HepG2 (cell line): ENCODE results near the gene ITSN2. TPM values are rescaled to one million over a fixed set of nuclear protein-coding genes. Genes with fewer than 3 reads are reported as not detected.

Source experiments
- ATAC-seq: fragments of 200-7000 bp; cut with Tn5 transposase; 3 replicates; pipeline ENCODE4 v1.9.1; 2020; ENCODE audit warnings: mild to moderate bottlenecking, moderate library complexity
- BruUV-seq: library from RNA; stranded (reverse); fragments of 400-500 nt; replicated peaks from 2 replicates; lab custom pipeline; 2021; lab: Mats Ljungman, UMichigan
- CTCF ChIA-PET: fragments of 300-600 bp; formaldehyde crosslinking; extraction: SDS; loops from one replicate; lab custom pipeline; 2021; ENCODE audit warnings: low total read pairs, inconsistent platforms, low intra/inter-chr PET ratio; lab: Yijun Ruan, JAX
- POLR2A ChIA-PET: fragments of 350-600 bp; sonication (Branson Sonifier 250); formaldehyde crosslinking; loops from one replicate; lab custom pipeline; 2020; ENCODE audit warnings: antibody characterized with exemption, inconsistent platforms; lab: Yijun Ruan, JAX
- DNase-seq: peaks from one replicate; pipeline ENCODE4 v3.0.0-alpha.2; 2015; ENCODE audit warnings: low spot score
- FAIRE-seq: peaks from 3 replicates; lab custom pipeline; 2011; peaks lifted over from hg19 to GRCh38; lab: Jason Lieb, UNC
- H2AFZ ChIP-seq: one replicate; pipeline ENCODE4 v1.6.1; 2011; ENCODE audit warnings: low read length, inconsistent platforms
- H3K27ac ChIP-seq: fragments of 300-600 bp; 3 replicates; pipeline ENCODE4 v1.8.0; 2011; ENCODE audit warnings: mixed run types, mild to moderate bottlenecking, mixed read lengths, low read length, inconsistent platforms; ENCODE audit not compliant: insufficient read depth; ENCODE audit errors: extremely low read length
- H3K27me3 ChIP-seq, 2 experiments: fragments of 200-600 bp in 1 of 2; 2 replicates in 1 of 2; 3 replicates in 1 of 2; pipeline versions ENCODE4 v1.6.0 to v1.8.0; 2011; ENCODE audit warnings: low read length in 2 of 2, mild to moderate bottlenecking in 2 of 2, moderate library complexity in 2 of 2, inconsistent platforms in 1 of 2; ENCODE audit not compliant: insufficient read depth in 2 of 2, control insufficient read depth in 1 of 2
- H3K36me3 ChIP-seq, 2 experiments: fragments of 200-600 bp in 1 of 2; replicated peaks in 1 of 2; 2 replicates in 1 of 2; 3 replicates in 1 of 2; pipeline versions ENCODE4 v1.5.1 to v1.8.0; 2011; ENCODE audit warnings: low read length in 2 of 2, inconsistent platforms in 1 of 2; ENCODE audit not compliant: insufficient read depth in 2 of 2, control insufficient read depth in 1 of 2
- H3K4me1 ChIP-seq: 2 replicates; pipeline ENCODE4 v1.5.1; 2012; ENCODE audit warnings: low read length, inconsistent platforms; ENCODE audit not compliant: insufficient read depth
- H3K4me2 ChIP-seq: 2 replicates; pipeline ENCODE4 v1.6.0; 2011; ENCODE audit warnings: low read depth, low read length, inconsistent platforms
- H3K4me3 ChIP-seq, 3 experiments: fragments of 200-600 bp in 1 of 3; sonication (generic), shearing (Covaris generic) in 1 of 3; replicated peaks in 1 of 3; 2 replicates each; pipeline ENCODE4 v1.5.1; 2011 to 2016; ENCODE audit warnings: low read length in 3 of 3, inconsistent platforms in 2 of 3, low read depth in 2 of 3, mild to moderate bottlenecking in 2 of 3, control low read depth in 1 of 3, mixed read lengths in 1 of 3; ENCODE audit not compliant: insufficient read depth in 1 of 3
- H3K79me2 ChIP-seq: one replicate; pipeline ENCODE4 v1.6.1; 2011; ENCODE audit warnings: low read length, inconsistent platforms; ENCODE audit not compliant: insufficient read depth
- H3K9ac ChIP-seq: 2 replicates; pipeline ENCODE4 v1.6.0; 2011; ENCODE audit warnings: mild to moderate bottlenecking, low read depth, low read length, inconsistent platforms; ENCODE audit not compliant: insufficient read depth
- H3K9me3 ChIP-seq: 2 replicates; pipeline ENCODE4 v1.5.1; 2012; ENCODE audit warnings: mild to moderate bottlenecking, low read length
- H4K20me1 ChIP-seq: 2 replicates; pipeline ENCODE4 v1.6.0; 2011; ENCODE audit warnings: inconsistent platforms, mild to moderate bottlenecking, low read length, moderate library complexity; ENCODE audit not compliant: insufficient read depth
- ATF7 ChIP-seq, 2 experiments: fragments of 450-650 bp in 1 of 2; sonication (generic) in 1 of 2; formaldehyde crosslinking in 1 of 2; IDR thresholded peaks; 2 replicates each; pipeline versions ENCODE4 v1.4.0 to v1.6.1; 2016 to 2020; ENCODE audit warnings: antibody characterized with exemption in 1 of 2, mild to moderate bottlenecking in 1 of 2, missing genetic modification reagents in 1 of 2
- BCL6 ChIP-seq: IDR thresholded peaks from 2 replicates; pipeline ENCODE4 v1.6.1; 2016; ENCODE audit warnings: missing genetic modification reagents, missing compliant biosample characterization
- FIP1L1 ChIP-seq: fragments of 200-400 bp; formaldehyde crosslinking; IDR thresholded peaks from 2 replicates; pipeline ENCODE4 v1.6.1; 2018; ENCODE audit warnings: low read depth, mild to moderate bottlenecking, low read length, moderate library complexity, borderline replicate concordance; ENCODE audit not compliant: insufficient read depth
- GFI1 ChIP-seq: sonication (generic); formaldehyde crosslinking; IDR thresholded peaks from 2 replicates; pipeline ENCODE4 v1.5.0; 2020; ENCODE audit warnings: missing genetic modification reagents, mild to moderate bottlenecking, borderline replicate concordance
- HNF4A ChIP-seq: sonication (generic); formaldehyde crosslinking; IDR thresholded peaks from 2 replicates; pipeline ENCODE4 v1.4.0; 2020; ENCODE audit warnings: missing genetic modification reagents
- HNF4G ChIP-seq, 2 experiments: sonication (generic) in 1 of 2; formaldehyde crosslinking in 1 of 2; IDR thresholded peaks; 2 replicates each; pipeline versions ENCODE4 v1.4.0 to v1.6.1; 2011 to 2020; ENCODE audit warnings: borderline replicate concordance in 2 of 2, low read depth in 2 of 2, mild to moderate bottlenecking in 2 of 2, low read length in 1 of 2, missing genetic modification reagents in 1 of 2, moderate library complexity in 1 of 2
- HOMEZ ChIP-seq: IDR thresholded peaks from 2 replicates; pipeline ENCODE4 v1.6.1; 2016; ENCODE audit warnings: low read depth
- ZFX ChIP-seq: sonication (generic); formaldehyde crosslinking; IDR thresholded peaks from 2 replicates; pipeline ENCODE4 v1.4.0; 2020; ENCODE audit warnings: mild to moderate bottlenecking, low read depth, missing genetic modification reagents, moderate library complexity
- ZFY ChIP-seq: sonication (generic); formaldehyde crosslinking; IDR thresholded peaks from 2 replicates; pipeline ENCODE4 v1.4.0; 2020; ENCODE audit warnings: missing genetic modification reagents
- ZNF230 ChIP-seq: sonication (generic); formaldehyde crosslinking; IDR thresholded peaks from 2 replicates; pipeline ENCODE4 v1.4.0; 2020; ENCODE audit warnings: mild to moderate bottlenecking, missing genetic modification reagents
- ZNF547 ChIP-seq: sonication (generic); formaldehyde crosslinking; IDR thresholded peaks from 2 replicates; pipeline ENCODE4 v1.5.1; 2020; ENCODE audit warnings: mild to moderate bottlenecking, missing genetic modification reagents
- ZNF790 ChIP-seq: sonication (generic); formaldehyde crosslinking; IDR thresholded peaks from 2 replicates; pipeline ENCODE4 v1.8.0; 2022; ENCODE audit warnings: missing genetic modification reagents, mild to moderate bottlenecking, borderline replicate concordance
- WGBS: methylation state at CpG from one replicate; pipeline ENCODE4 v1.1.6; 2017; ENCODE audit warnings: low lambda C conversion rate; 5-methylcytosine and 5-hydroxymethylcytosine counted together
- in situ Hi-C: cut with HindIII; loops from 2 replicates; pipeline ENCODE4 v1.10.0; 2017; ENCODE audit warnings: low pct_unique_long_range_greater_than_20kb; ENCODE audit not compliant: extremely low pct_ligation_motif_present
- intact Hi-C: fragments of 100-400 bp; cut with micrococcal nuclease; formaldehyde crosslinking; loops from one replicate; pipeline ENCODE4 v1.10.0; 2022; ENCODE audit not compliant: unreplicated experiment
- polyA plus RNA-seq, 8 experiments: library from polyadenylated mRNA; depleted of rRNA in 3 of 8; stranded (reverse) in 7 of 8; unstranded in 1 of 8; fragments of >200 nt; fragmentation: Illumina TruSeq in 4 of 8; extraction: Trizol in 4 of 8; gene quantifications; 2 replicates each; pipeline versions ENCODE4 v1.2.1 to v1.2.3, GENCODE V29; 2011 to 2016; ENCODE audit warnings: low read depth in 4 of 8, missing spikeins in 1 of 8, mixed read lengths in 1 of 8; ENCODE audit not compliant: insufficient read depth in 1 of 8
- total RNA-seq, 5 experiments: library from RNA; depleted of rRNA; stranded (reverse); fragments of >200 nt; fragmentation: Illumina TruSeq; extraction: Trizol; gene quantifications; 2 replicates each; pipeline ENCODE4 v1.2.3, GENCODE V29; 2016; ENCODE audit warnings: low read depth in 1 of 5
- TF ChIP-seq, protein P1 (sequence below): sonication (generic); formaldehyde crosslinking; IDR thresholded peaks from 2 replicates; pipeline ENCODE4 v1.4.0; 2020; ENCODE audit warnings: missing genetic modification reagents
- TF ChIP-seq, protein P2 (sequence below): IDR thresholded peaks from 2 replicates; pipeline ENCODE4 v1.4.0; 2020; ENCODE audit warnings: mild to moderate bottlenecking, missing genetic modification reagents
- TF ChIP-seq, protein P3 (sequence below): sonication (generic); formaldehyde crosslinking; IDR thresholded peaks from 2 replicates; pipeline ENCODE4 v1.4.0; 2020; ENCODE audit warnings: missing genetic modification reagents, borderline replicate concordance

The ITSN2 gene
- total and polyA plus RNA-seq, 2 of the 13 experiments (the other 11 are each of a cell fraction or from before 2014, with no cell fraction given) = 26.0 to 26.6 TPM

- in situ Hi-C loops = no loop called here
- ChIA-PET POLR2A (no interaction called here), CTCF (no interaction called here)
- FAIRE-seq = no peak
- WGBS = 0% methylated on average over 2 of the region's 2 CpGs
- no peaks in the 10 kb centered on the region for H3K79me2 ChIP-seq
- H3K4me2 ChIP-seq = peak overlapping the region; percentile 51
- peak; percentile 86 for ATAC-seq
- H3K27ac ChIP-seq = peak overlapping the region; percentile 33
- H3K4me3 ChIP-seq = no peak overlapping the region
- H3K36me3 ChIP-seq = no peaks in the 10 kb centered on the region
- no peaks in the 10 kb centered on the region for H4K20me1 ChIP-seq
- 0 out of 2 replicates have a peak, but pooled peaks have one; percentile 27 for TF ChIP-seq HNF4G (IDR thresholded peaks at IDR 0.05; ENCODE audit: borderline replicate concordance, low read depth, low read length)
- no peak for TF ChIP-seq HNF4G (CRISPR knock-in tag; IDR thresholded peaks at IDR 0.05; ENCODE audit: borderline replicate concordance, low read depth)
- TF ChIP-seq HOMEZ = no peak
- no peak for TF ChIP-seq ZNF547 (CRISPR knock-in tag)
- peak; percentile 48; the same call in 1 of the 2 replicates for TF ChIP-seq GFI1
- TF ChIP-seq, protein P1, sequence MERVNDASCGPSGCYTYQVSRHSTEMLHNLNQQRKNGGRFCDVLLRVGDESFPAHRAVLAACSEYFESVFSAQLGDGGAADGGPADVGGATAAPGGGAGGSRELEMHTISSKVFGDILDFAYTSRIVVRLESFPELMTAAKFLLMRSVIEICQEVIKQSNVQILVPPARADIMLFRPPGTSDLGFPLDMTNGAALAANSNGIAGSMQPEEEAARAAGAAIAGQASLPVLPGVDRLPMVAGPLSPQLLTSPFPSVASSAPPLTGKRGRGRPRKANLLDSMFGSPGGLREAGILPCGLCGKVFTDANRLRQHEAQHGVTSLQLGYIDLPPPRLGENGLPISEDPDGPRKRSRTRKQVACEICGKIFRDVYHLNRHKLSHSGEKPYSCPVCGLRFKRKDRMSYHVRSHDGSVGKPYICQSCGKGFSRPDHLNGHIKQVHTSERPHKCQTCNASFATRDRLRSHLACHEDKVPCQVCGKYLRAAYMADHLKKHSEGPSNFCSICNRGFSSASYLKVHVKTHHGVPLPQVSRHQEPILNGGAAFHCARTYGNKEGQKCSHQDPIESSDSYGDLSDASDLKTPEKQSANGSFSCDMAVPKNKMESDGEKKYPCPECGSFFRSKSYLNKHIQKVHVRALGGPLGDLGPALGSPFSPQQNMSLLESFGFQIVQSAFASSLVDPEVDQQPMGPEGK = no peak
- TF ChIP-seq ZNF790 (CRISPR knock-in tag) = no peak
- TF ChIP-seq HNF4A = peak; percentile 52; the same call in 1 of the 2 replicates
- TF ChIP-seq ZFX = peak; percentile 56
- TF ChIP-seq, protein P2, sequence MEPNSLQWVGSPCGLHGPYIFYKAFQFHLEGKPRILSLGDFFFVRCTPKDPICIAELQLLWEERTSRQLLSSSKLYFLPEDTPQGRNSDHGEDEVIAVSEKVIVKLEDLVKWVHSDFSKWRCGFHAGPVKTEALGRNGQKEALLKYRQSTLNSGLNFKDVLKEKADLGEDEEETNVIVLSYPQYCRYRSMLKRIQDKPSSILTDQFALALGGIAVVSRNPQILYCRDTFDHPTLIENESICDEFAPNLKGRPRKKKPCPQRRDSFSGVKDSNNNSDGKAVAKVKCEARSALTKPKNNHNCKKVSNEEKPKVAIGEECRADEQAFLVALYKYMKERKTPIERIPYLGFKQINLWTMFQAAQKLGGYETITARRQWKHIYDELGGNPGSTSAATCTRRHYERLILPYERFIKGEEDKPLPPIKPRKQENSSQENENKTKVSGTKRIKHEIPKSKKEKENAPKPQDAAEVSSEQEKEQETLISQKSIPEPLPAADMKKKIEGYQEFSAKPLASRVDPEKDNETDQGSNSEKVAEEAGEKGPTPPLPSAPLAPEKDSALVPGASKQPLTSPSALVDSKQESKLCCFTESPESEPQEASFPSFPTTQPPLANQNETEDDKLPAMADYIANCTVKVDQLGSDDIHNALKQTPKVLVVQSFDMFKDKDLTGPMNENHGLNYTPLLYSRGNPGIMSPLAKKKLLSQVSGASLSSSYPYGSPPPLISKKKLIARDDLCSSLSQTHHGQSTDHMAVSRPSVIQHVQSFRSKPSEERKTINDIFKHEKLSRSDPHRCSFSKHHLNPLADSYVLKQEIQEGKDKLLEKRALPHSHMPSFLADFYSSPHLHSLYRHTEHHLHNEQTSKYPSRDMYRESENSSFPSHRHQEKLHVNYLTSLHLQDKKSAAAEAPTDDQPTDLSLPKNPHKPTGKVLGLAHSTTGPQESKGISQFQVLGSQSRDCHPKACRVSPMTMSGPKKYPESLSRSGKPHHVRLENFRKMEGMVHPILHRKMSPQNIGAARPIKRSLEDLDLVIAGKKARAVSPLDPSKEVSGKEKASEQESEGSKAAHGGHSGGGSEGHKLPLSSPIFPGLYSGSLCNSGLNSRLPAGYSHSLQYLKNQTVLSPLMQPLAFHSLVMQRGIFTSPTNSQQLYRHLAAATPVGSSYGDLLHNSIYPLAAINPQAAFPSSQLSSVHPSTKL (CRISPR knock-in tag) = no peak
- TF ChIP-seq FIP1L1 = no peak
- TF ChIP-seq BCL6 (CRISPR knock-in tag) = 0 out of 2 replicates have a peak, but pooled peaks have one; percentile 10
- TF ChIP-seq ZFY (CRISPR knock-in tag) = peak; percentile 57; the same call in 1 of the 2 replicates
- TF ChIP-seq, protein P3, sequence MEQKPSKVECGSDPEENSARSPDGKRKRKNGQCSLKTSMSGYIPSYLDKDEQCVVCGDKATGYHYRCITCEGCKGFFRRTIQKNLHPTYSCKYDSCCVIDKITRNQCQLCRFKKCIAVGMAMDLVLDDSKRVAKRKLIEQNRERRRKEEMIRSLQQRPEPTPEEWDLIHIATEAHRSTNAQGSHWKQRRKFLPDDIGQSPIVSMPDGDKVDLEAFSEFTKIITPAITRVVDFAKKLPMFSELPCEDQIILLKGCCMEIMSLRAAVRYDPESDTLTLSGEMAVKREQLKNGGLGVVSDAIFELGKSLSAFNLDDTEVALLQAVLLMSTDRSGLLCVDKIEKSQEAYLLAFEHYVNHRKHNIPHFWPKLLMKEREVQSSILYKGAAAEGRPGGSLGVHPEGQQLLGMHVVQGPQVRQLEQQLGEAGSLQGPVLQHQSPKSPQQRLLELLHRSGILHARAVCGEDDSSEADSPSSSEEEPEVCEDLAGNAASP (CRISPR knock-in tag) = peak; percentile 25; the same call in 1 of the 2 replicates
- no peak for TF ChIP-seq ATF7 (IDR thresholded peaks at IDR 0.05)
- no peak for TF ChIP-seq ATF7 (CRISPR knock-in tag; IDR thresholded peaks at IDR 0.05)
- no peak for TF ChIP-seq ZNF230
- no TSS peak for BruUV-seq
- no peaks in the 10 kb centered on the region for H3K27me3 ChIP-seq
- peak overlapping the region; percentile 28; the same call in 1 of the 2 replicates for H3K9ac ChIP-seq
- no peak for DNase-seq
- H2AFZ ChIP-seq = no peak overlapping the region
- H3K9me3 ChIP-seq = no peaks in the 10 kb centered on the region
- intact Hi-C loops = loop anchor here (5.0 kb wide), 1 partner anchor 154 kb away; no protein-coding TSS in a partner anchor
- H3K4me1 ChIP-seq = peaks cover 11% of the 10 kb centered on the region
Measured at GRCh38 chr2:24380820-24381219, 20.5 kb upstream of the ITSN2 start.
